Cardiac fibroblast (primary cell): ENCODE measurements around the gene HELB.
A peak's percentile ranks its signal among the peaks of the same experiment; 100 is the strongest.

Experiments
- DNase-seq, 2 donors: peaks; one replicate each; pipeline versions ENCODE4 v3.0.0 to v3.0.0-alpha.2; 2010; ENCODE audit warnings: low read depth in 2 of 2
- H3K4me3 ChIP-seq, 2 donors: replicated peaks in 1 of 2; 1 replicate in 1 of 2; 2 replicates in 1 of 2; pipeline ENCODE4 v1.5.1; 2011; ENCODE audit warnings: low read depth in 2 of 2, low read length in 2 of 2, mild to moderate bottlenecking in 2 of 2, moderate library complexity in 1 of 2
- CTCF ChIP-seq: IDR thresholded peaks from one replicate; pipeline ENCODE4 v1.5.1; 2011; ENCODE audit warnings: low read depth, mild to moderate bottlenecking, low read length, inconsistent platforms

Gene HELB

GRCh38 chr12:66269757-66270383 is 32.4 kb upstream of the HELB start:
- no peak overlapping the region for H3K4me3 ChIP-seq
- TF ChIP-seq CTCF = peak; percentile 74
- peak; percentile 71 to 72 for DNase-seq

GRCh38 chr12:66270613-66271012 is 31.7 kb upstream of the HELB start:
- DNase-seq = no peak
- H3K4me3 ChIP-seq = no peak overlapping the region
- no peak for TF ChIP-seq CTCF

GRCh38 chr12:66272650-66273049 is 29.6 kb upstream of the HELB start:
- DNase-seq = no peak
- H3K4me3 ChIP-seq = no peak overlapping the region
- no peak for TF ChIP-seq CTCF

GRCh38 chr12:66273147-66273546 is 29.1 kb upstream of the HELB start:
- no peak for TF ChIP-seq CTCF
- no peak for DNase-seq
- H3K4me3 ChIP-seq = no peak overlapping the region

- DNase-seq = no peak
Observed at GRCh38 chr12:66275040-66275439, 27.3 kb upstream of the HELB start.

GRCh38 chr12:66279123-66279712 is 23.1 kb upstream of the HELB start:
- peak; percentile 84 for TF ChIP-seq CTCF
- peak; percentile 41 to 54 for DNase-seq

More at GRCh38 chr12:66275040-66275439, 27.3 kb upstream of the HELB start:
- TF ChIP-seq CTCF = no peak
- no peak overlapping the region for H3K4me3 ChIP-seq

More at GRCh38 chr12:66279123-66279712, 23.1 kb upstream of the HELB start:
- no peak overlapping the region for H3K4me3 ChIP-seq
